Mammary epithelial cell (primary cell): ENCODE results near the gene SNX21.

Experiments used
- CTCF ChIP-seq, 2 donors: IDR thresholded peaks in 1 of 2; conservative IDR thresholded peaks in 1 of 2; 2 replicates each; pipeline ENCODE4 v1.5.1; 2011 to 2012; ENCODE audit warnings: inconsistent platforms in 2 of 2, low read length in 2 of 2, mild to moderate bottlenecking in 2 of 2, control low read depth in 1 of 2, low read depth in 1 of 2; ENCODE audit not compliant: insufficient read depth in 1 of 2; ENCODE audit errors: extremely low read depth in 1 of 2
- EZH2 ChIP-seq: IDR thresholded peaks from 2 replicates; pipeline ENCODE4 v1.6.1; 2012; ENCODE audit warnings: low read length, inconsistent platforms, borderline replicate concordance

- TF ChIP-seq EZH2 (no peak), CTCF (conservative IDR thresholded peaks at IDR 0.05 in 1 of 2, IDR thresholded peaks at IDR 0.05 in 1 of 2; ENCODE audit: extremely low read depth in 1 of 2, insufficient read depth in 1 of 2, low read depth in 1 of 2, low read length in 2 of 2) (no peak)
Observed at GRCh38 chr20:45810191-45810970, 23.2 kb upstream of the SNX21 start.
